H1 (cell line): Measurements from ENCODE around the gene LARP4B. TPM values are rescaled to one million over a fixed set of nuclear protein-coding genes. Genes with fewer than 3 reads are reported as not detected.
A peak's percentile ranks its signal among the peaks of the same experiment; 100 is the strongest.

ENCODE experiments used
- CTCF ChIA-PET: fragments of 300-600 bp; sonication (Branson Sonifier 250); formaldehyde crosslinking; loops from one replicate; lab custom pipeline; 2021; ENCODE audit not compliant: partially characterized antibody; lab: Charles Lee
- POLR2A ChIA-PET: fragments of 300-600 bp; sonication (Branson Sonifier 250); formaldehyde crosslinking; loops from one replicate; lab custom pipeline; 2021; ENCODE audit warnings: inconsistent platforms; ENCODE audit not compliant: partially characterized antibody; lab: Charles Lee
- DNase-seq, 2 experiments: peaks; one replicate each; pipeline versions ENCODE4 v3.0.0 to v3.0.0-alpha.2; 2010 to 2022; ENCODE audit warnings: low spot score in 2 of 2, low read depth in 1 of 2, mixed read lengths in 1 of 2
- FAIRE-seq: peaks from 2 replicates; lab custom pipeline; 2011; peaks lifted over from hg19 to GRCh38; lab: Jason Lieb, UNC
- H2AFZ ChIP-seq: 2 replicates; pipeline ENCODE4 v1.8.1; 2012; ENCODE audit warnings: low read length, inconsistent platforms
- H2AK5ac ChIP-seq: 2 replicates; pipeline ENCODE4 v1.6.1; 2013; ENCODE audit warnings: low read depth, low read length
- H2BK120ac ChIP-seq: replicated peaks from 2 replicates; pipeline ENCODE3; 2013; ENCODE audit warnings: low read depth, low read length, inconsistent platforms
- H2BK12ac ChIP-seq: 2 replicates; pipeline ENCODE4 v1.6.1; 2013; ENCODE audit warnings: low read depth, low read length
- H2BK15ac ChIP-seq: 2 replicates; pipeline ENCODE4 v1.6.1; 2013; ENCODE audit warnings: low read length
- H2BK20ac ChIP-seq: 2 replicates; pipeline ENCODE4 v1.6.1; 2013; ENCODE audit warnings: low read length
- H2BK5ac ChIP-seq: 2 replicates; pipeline ENCODE4 v1.6.1; 2013; ENCODE audit warnings: low read depth, low read length
- H3K14ac ChIP-seq: 2 replicates; pipeline ENCODE4 v1.6.1; 2013; ENCODE audit warnings: inconsistent platforms; ENCODE audit not compliant: insufficient read length
- H3K18ac ChIP-seq: 2 replicates; pipeline ENCODE4 v1.6.1; 2013; ENCODE audit warnings: low read length; ENCODE audit errors: extremely low read depth
- H3K23ac ChIP-seq: 2 replicates; pipeline ENCODE4 v1.6.1; 2013; ENCODE audit warnings: inconsistent platforms; ENCODE audit not compliant: insufficient read length
- H3K23me2 ChIP-seq: 2 replicates; pipeline ENCODE4 v1.6.1; 2013; ENCODE audit warnings: low read depth, low read length
- H3K27ac ChIP-seq: 2 replicates; pipeline ENCODE4 v1.6.1; 2011; ENCODE audit warnings: low read depth, low read length, inconsistent platforms
- H3K27me3 ChIP-seq, 4 experiments: replicated peaks in 1 of 4; 1 replicate in 1 of 4; 2 replicates in 3 of 4; pipeline versions ENCODE4 v1.6.1 to v1.8.1; 2011 to 2013; ENCODE audit warnings: low read length in 3 of 4, mild to moderate bottlenecking in 3 of 4, inconsistent platforms in 2 of 4, mixed read lengths in 2 of 4, moderate library complexity in 1 of 4; ENCODE audit not compliant: control insufficient read depth in 3 of 4, insufficient read depth in 3 of 4; ENCODE audit errors: extremely low read depth in 1 of 4
- H3K36me3 ChIP-seq, 4 experiments: 2 replicates each; pipeline versions ENCODE4 v1.6.1 to v1.8.1; 2011 to 2013; ENCODE audit warnings: mild to moderate bottlenecking in 4 of 4, low read length in 3 of 4, moderate library complexity in 2 of 4, control low read depth in 1 of 4, inconsistent platforms in 1 of 4; ENCODE audit not compliant: insufficient read depth in 4 of 4, control insufficient read depth in 2 of 4
- H3K4ac ChIP-seq: replicated peaks from 2 replicates; pipeline ENCODE3; 2013; ENCODE audit warnings: low read length, low read depth, mixed read lengths, inconsistent platforms; ENCODE audit not compliant: insufficient read length
- H3K4me1 ChIP-seq, 4 experiments: replicated peaks in 1 of 4; 1 replicate in 1 of 4; 2 replicates in 3 of 4; pipeline versions ENCODE4 v1.6.1 to v1.8.1; 2011 to 2013; ENCODE audit warnings: low read length in 3 of 4, inconsistent platforms in 2 of 4, mixed read lengths in 1 of 4; ENCODE audit not compliant: insufficient read depth in 4 of 4, control insufficient read depth in 3 of 4
- H3K4me2 ChIP-seq, 2 experiments: 2 replicates each; pipeline versions ENCODE4 v1.6.1 to v1.8.1; 2011 to 2013; ENCODE audit warnings: low read depth in 2 of 2, low read length in 2 of 2, control low read depth in 1 of 2, inconsistent platforms in 1 of 2, mild to moderate bottlenecking in 1 of 2; ENCODE audit not compliant: insufficient read depth in 1 of 2
- H3K4me3 ChIP-seq, 4 experiments: fragments of 200-600, 300-600 bp in 1 of 4; sonication (generic), shearing (Covaris generic), sonication (Bioruptor Twin) in 1 of 4; 2 replicates each; pipeline versions ENCODE4 v1.5.1 to v1.8.1; 2011 to 2016; ENCODE audit warnings: low read length in 4 of 4, low read depth in 3 of 4, control low read depth in 2 of 4, inconsistent platforms in 2 of 4, mild to moderate bottlenecking in 2 of 4, mixed read lengths in 1 of 4, moderate library complexity in 1 of 4; ENCODE audit not compliant: insufficient read depth in 2 of 4; ENCODE audit errors: extremely low read depth in 1 of 4
- H3K56ac ChIP-seq: replicated peaks from 2 replicates; pipeline ENCODE3; 2013; ENCODE audit warnings: low read depth, mild to moderate bottlenecking, mixed read lengths, low read length, inconsistent platforms; ENCODE audit not compliant: insufficient read length
- H3K79me1 ChIP-seq: 2 replicates; pipeline ENCODE4 v1.6.1; 2013; ENCODE audit warnings: low read depth, low read length, control low read depth
- H3K79me2 ChIP-seq, 2 experiments: 2 replicates each; pipeline versions ENCODE4 v1.6.1 to v1.8.1; 2012 to 2013; ENCODE audit warnings: low read length in 2 of 2, mild to moderate bottlenecking in 2 of 2, inconsistent platforms in 1 of 2; ENCODE audit not compliant: insufficient read depth in 2 of 2, control insufficient read depth in 1 of 2
- H3K9ac ChIP-seq, 4 experiments: replicated peaks in 1 of 4; 1 replicate in 1 of 4; 2 replicates in 3 of 4; pipeline versions ENCODE4 v1.6.1 to v1.8.1; 2011 to 2013; ENCODE audit warnings: low read depth in 3 of 4, low read length in 3 of 4, control low read depth in 2 of 4, mild to moderate bottlenecking in 2 of 4, moderate library complexity in 2 of 4, inconsistent platforms in 1 of 4; ENCODE audit errors: extremely low read depth in 1 of 4
- H3K9me3 ChIP-seq, 2 experiments: 2 replicates each; pipeline versions ENCODE4 v1.6.1 to v1.8.1; 2012 to 2013; ENCODE audit warnings: mild to moderate bottlenecking in 2 of 2, moderate library complexity in 2 of 2, control low read depth in 1 of 2, inconsistent platforms in 1 of 2, low read depth in 1 of 2, low read length in 1 of 2, mixed read lengths in 1 of 2; ENCODE audit not compliant: insufficient read depth in 2 of 2
- H4K20me1 ChIP-seq, 2 experiments: replicated peaks in 1 of 2; 2 replicates each; pipeline versions ENCODE3 to v1.8.1; 2011 to 2013; ENCODE audit warnings: inconsistent platforms in 2 of 2, low read length in 2 of 2, mild to moderate bottlenecking in 1 of 2; ENCODE audit not compliant: insufficient read depth in 2 of 2, control insufficient read depth in 1 of 2
- H4K5ac ChIP-seq: 2 replicates; pipeline ENCODE4 v1.6.1; 2013; ENCODE audit warnings: low read length, low read depth, mixed read lengths, inconsistent platforms; ENCODE audit not compliant: insufficient read length
- H4K8ac ChIP-seq: 2 replicates; pipeline ENCODE4 v1.8.0; 2013; ENCODE audit warnings: mild to moderate bottlenecking, moderate library complexity, low read length, inconsistent platforms; ENCODE audit not compliant: insufficient read depth; ENCODE audit errors: extremely low read depth
- H4K91ac ChIP-seq: replicated peaks from 2 replicates; pipeline ENCODE3; 2013; ENCODE audit warnings: low read length, mixed read lengths, inconsistent platforms; ENCODE audit not compliant: insufficient read length
- KDM1A ChIP-seq: fragments of 200-600, 300-600 bp; sonication (generic); IDR thresholded peaks from 2 replicates; pipeline ENCODE4 v1.7.1; 2016; ENCODE audit warnings: mild to moderate bottlenecking, low read length, borderline replicate concordance
- NANOG ChIP-seq: IDR thresholded peaks from 2 replicates; pipeline ENCODE4 v1.6.1; 2011; ENCODE audit warnings: low read length, low read depth, mild to moderate bottlenecking, inconsistent platforms; ENCODE audit not compliant: insufficient read depth, poor library complexity, severe bottlenecking
- WGBS, 2 experiments: shearing (Covaris generic) in 1 of 2; methylation state at CpG; one replicate each; pipeline versions ENCODE4 v1.1.6 to v1.1.7; 2013 to 2015; ENCODE audit warnings: low lambda C conversion rate in 2 of 2, mixed read lengths in 2 of 2, inconsistent platforms in 1 of 2, low coverage in 1 of 2, missing lambda C conversion rate in 1 of 2; ENCODE audit not compliant: insufficient replicate concordance in 2 of 2, insufficient coverage in 1 of 2, insufficient read length in 1 of 2; ENCODE audit errors: extremely low coverage in 1 of 2, missing lambda C conversion rate in 1 of 2; 5-methylcytosine and 5-hydroxymethylcytosine counted together
- polyA plus RNA-seq, 7 experiments: library from polyadenylated mRNA; depleted of rRNA in 3 of 7; stranded (reverse) in 5 of 7; unstranded in 2 of 7; fragments of >200 nt in 5 of 7; fragments of 200-250 nt in 2 of 7; gene quantifications; 1 replicate in 5 of 7; 2 replicates in 1 of 7; 4 replicates in 1 of 7; pipeline versions ENCODE4 v1.2.1 to v1.2.3, GENCODE V29; 2011 to 2013; ENCODE audit warnings: missing spikeins in 2 of 7, mixed read lengths in 2 of 7
- total RNA-seq: library from RNA; stranded (reverse); fragmentation: NEBNext Ultra II Directional; extraction: Animal tissue kit (Norgen Biotek cat#: 25700); gene quantifications from 2 replicates; pipeline ENCODE4 v1.2.1, GENCODE V29; 2021

Gene LARP4B
- total and polyA plus RNA-seq, 2 of the 8 experiments (the other 6 are each of a cell fraction or from before 2014, with no cell fraction given) = 20.1 to 78.6 TPM

GRCh38 chr10:871951-872403 lies 59.5 kb downstream of the LARP4B start:
- peaks cover 20% of the 10 kb centered on the region; the same call in 1 of the 2 replicates for H3K79me1 ChIP-seq
- DNase-seq = no peak
- H3K23ac ChIP-seq = no peak overlapping the region
- H3K4me3 ChIP-seq = no peak overlapping the region
- no peaks in the 10 kb centered on the region for H3K9me3 ChIP-seq
- H3K9ac ChIP-seq = no peak overlapping the region
- no peak overlapping the region for H2BK15ac ChIP-seq
- H3K27ac ChIP-seq = no peak overlapping the region
- no peak overlapping the region for H4K91ac ChIP-seq
- ChIA-PET POLR2A (interaction anchor here (2.2 kb wide), 1 partner anchor 117 kb away, joined by 5 read pairs; the partner anchor contains the start of gene GTPBP4), CTCF (interaction anchor here (0.6 to 1.4 kb wide), 3 partner anchors 11 to 497 kb away, joined by 3 read pairs; no protein-coding TSS in a partner anchor)
- peaks cover 14 to 16% of the 10 kb centered on the region in 2 experiments for H4K20me1 ChIP-seq
- peaks cover 0 to 57% of the 10 kb centered on the region in 2 experiments; a peak in 3 of 4 replicates for H3K79me2 ChIP-seq
- H3K4me1 ChIP-seq = no peaks in the 10 kb centered on the region
- no peak overlapping the region for H3K4ac ChIP-seq
- no peak overlapping the region for H3K4me2 ChIP-seq
- no peak overlapping the region for H3K18ac ChIP-seq
- H2BK12ac ChIP-seq = no peak overlapping the region
- H3K27me3 ChIP-seq = no peaks in the 10 kb centered on the region
- H3K56ac ChIP-seq = no peak overlapping the region
- H2BK120ac ChIP-seq = no peak overlapping the region
- no peak overlapping the region for H3K14ac ChIP-seq
- H4K8ac ChIP-seq = no peak overlapping the region
- peak overlapping the region; percentile 10; the same call in 1 of the 2 replicates for H2BK5ac ChIP-seq
- no peak overlapping the region for H4K5ac ChIP-seq
- FAIRE-seq = no peak
- H2AFZ ChIP-seq = no peak overlapping the region
- H2BK20ac ChIP-seq = no peak overlapping the region
- 94% methylated on average over 12 of the region's 12 CpGs; no CpG with 5 or more reads in 1 of the 2 experiments for WGBS, 2 experiments
- no peak for TF ChIP-seq KDM1A
- no peak for TF ChIP-seq NANOG
- no peaks in the 10 kb centered on the region for H3K23me2 ChIP-seq
- peaks cover 0 to 6% (median 0%) of the 10 kb centered on the region in 4 experiments; a peak in 3 of 8 replicates for H3K36me3 ChIP-seq
- no peak overlapping the region for H2AK5ac ChIP-seq
